Cardiac muscle cell (in vitro differentiated cells and primary cell): ENCODE results near the gene CHN2. TPM values are rescaled to one million over a fixed set of nuclear protein-coding genes. Genes with fewer than 3 reads are reported as not detected.

ENCODE experiments used
- DNase-seq, 2 donors: peaks; one replicate each; pipeline versions ENCODE4 v3.0.0 to v3.0.0-alpha.2; 2010 to 2017; ENCODE audit warnings: low read depth in 1 of 2, low spot score in 1 of 2
- H3K27ac ChIP-seq: fragments of 200-600 bp; sonication (generic); 2 replicates; pipeline ENCODE4 v1.5.1; 2016
- H3K27me3 ChIP-seq: fragments of 200-600 bp; sonication (generic); 2 replicates; pipeline ENCODE4 v1.6.0; 2016; ENCODE audit warnings: control low read depth
- H3K36me3 ChIP-seq: fragments of 200-600 bp; sonication (generic); 2 replicates; pipeline ENCODE4 v1.5.1; 2016; ENCODE audit warnings: control low read depth
- H3K4me1 ChIP-seq: fragments of 200-600 bp; sonication (generic); 2 replicates; pipeline ENCODE4 v1.8.1; 2017; ENCODE audit warnings: low read depth, mild to moderate bottlenecking, mixed run types
- H3K4me3 ChIP-seq: fragments of 200-600 bp; sonication (generic); 2 replicates; pipeline ENCODE4 v1.5.1; 2016; ENCODE audit warnings: mild to moderate bottlenecking
- H3K9me3 ChIP-seq: fragments of 200-600 bp; sonication (generic); 2 replicates; pipeline ENCODE4 v1.5.1; 2017; ENCODE audit warnings: low read depth, mild to moderate bottlenecking, control low read depth
- CTCF ChIP-seq: IDR thresholded peaks from 2 replicates; pipeline ENCODE4 v1.5.1; 2012; ENCODE audit warnings: low read depth, mild to moderate bottlenecking, low read length
- polyA plus RNA-seq: library from polyadenylated mRNA; unstranded; fragments of >200 nt; fragmentation: Nextera tagmentation; extraction: Ambion mirVana; gene quantifications from 2 replicates; pipeline ENCODE4 v1.2.1, GENCODE V29; 2016
- total RNA-seq: library from RNA; depleted of rRNA; stranded (reverse); fragments of >200 nt; gene quantifications from 2 replicates; pipeline ENCODE4 v1.2.3, GENCODE V29; 2016

The CHN2 gene
- total RNA-seq (19.0 and 30.5 TPM in 2 replicates), polyA plus RNA-seq (15.8 and 16.0 TPM in 2 replicates)

- no peaks in the 10 kb centered on the region for H3K9me3 ChIP-seq
- peak within 1 kb of the TSS; percentile 59 for H3K4me3 ChIP-seq
- H3K4me1 ChIP-seq, result no peaks in the 10 kb centered on the region
- no peak for TF ChIP-seq CTCF
- H3K27me3 ChIP-seq, result peaks cover 80% of the 10 kb centered on the region
- H3K36me3 ChIP-seq, result no peaks in the 10 kb centered on the region
- peak; percentile 30 to 73 for DNase-seq
- H3K27ac ChIP-seq, result no peak within 1 kb of the TSS
Observed at GRCh38 chr7:29194594-29195427, at the start of gene CHN2. TSS of gene CHN2 (plus strand) at chr7:29194775.

GRCh38 chr7:29145553-29146056 is 49.0 kb upstream of the CHN2 start:
- DNase-seq, result no peak
- peak overlapping the region; percentile 45 for H3K4me3 ChIP-seq
- H3K9me3 ChIP-seq, result no peaks in the 10 kb centered on the region
- H3K36me3 ChIP-seq, result no peaks in the 10 kb centered on the region
- H3K27me3 ChIP-seq, result peaks cover 14% of the 10 kb centered on the region
- H3K27ac ChIP-seq, result no peak overlapping the region
- TF ChIP-seq CTCF, result no peak
- H3K4me1 ChIP-seq, result peaks cover 16% of the 10 kb centered on the region

- DNase-seq, result peak in 1 of 2 donors; percentile 77
- no peaks in the 10 kb centered on the region for H3K36me3 ChIP-seq
- H3K27me3 ChIP-seq, result peaks cover 14% of the 10 kb centered on the region
- TF ChIP-seq CTCF, result no peak
- H3K27ac ChIP-seq, result peak within 1 kb of the TSS; percentile 31
- peak within 1 kb of the TSS; percentile 45 for H3K4me3 ChIP-seq
- no peaks in the 10 kb centered on the region for H3K9me3 ChIP-seq
- H3K4me1 ChIP-seq, result peaks cover 16% of the 10 kb centered on the region
Observed at GRCh38 chr7:29146057-29146706, 48.4 kb upstream of the CHN2 start, which contains the start of gene CPVL. TSS of gene CPVL (minus strand) at chr7:29146537. CDS start at chr7:29121061, 25,476 bp downstream.

GRCh38 chr7:29146888-29147609 is 47.5 kb upstream of the CHN2 start:
- Histone ChIP-seq H3K4me3 (peak overlapping the region; percentile 45), H3K36me3 (no peaks in the 10 kb centered on the region)

More at GRCh38 chr7:29146888-29147609, 47.5 kb upstream of the CHN2 start:
- TF ChIP-seq CTCF, result no peak
- H3K9me3 ChIP-seq, result no peaks in the 10 kb centered on the region
- H3K27me3 ChIP-seq, result peaks cover 14% of the 10 kb centered on the region
- H3K27ac ChIP-seq, result peak overlapping the region; percentile 31
- peak in 1 of 2 donors; percentile 49 for DNase-seq
- peaks cover 16% of the 10 kb centered on the region for H3K4me1 ChIP-seq
